DND-41 (cell line): ENCODE results near the gene PRR5L.
A peak's percentile ranks its signal among the peaks of the same experiment; 100 is the strongest.

Experiments used
- ATAC-seq: fragments of 200-7000 bp; cut with Tn5 transposase; 3 replicates; pipeline ENCODE4 v1.9.1; 2021; ENCODE audit warnings: low read depth; ENCODE audit not compliant: insufficient read depth
- DNase-seq: peaks from one replicate; pipeline ENCODE4 v3.0.0-alpha.2; 2020
- H2AFZ ChIP-seq: 2 replicates; pipeline ENCODE4 v1.6.0; 2012; ENCODE audit warnings: low read depth, low read length
- H3K27ac ChIP-seq: 2 replicates; pipeline ENCODE4 v1.5.1; 2012; ENCODE audit warnings: low read length, inconsistent platforms
- H3K27me3 ChIP-seq: fragments of 200-600 bp; sonication (generic); 2 replicates; pipeline ENCODE4 v1.6.0; 2012; ENCODE audit warnings: low read length, mild to moderate bottlenecking, inconsistent platforms; ENCODE audit not compliant: insufficient read depth, poor library complexity
- H3K36me3 ChIP-seq: 2 replicates; pipeline ENCODE4 v1.5.1; 2012; ENCODE audit warnings: low read length, inconsistent platforms; ENCODE audit not compliant: insufficient read depth
- H3K4me1 ChIP-seq: 2 replicates; pipeline ENCODE4 v1.5.1; 2012; ENCODE audit warnings: mild to moderate bottlenecking, low read length; ENCODE audit not compliant: insufficient read depth
- H3K4me2 ChIP-seq: 2 replicates; pipeline ENCODE4 v1.6.0; 2012; ENCODE audit warnings: mild to moderate bottlenecking, moderate library complexity, low read length, inconsistent platforms; ENCODE audit not compliant: insufficient read depth
- H3K4me3 ChIP-seq, 2 experiments: fragments of 200-600 bp in 1 of 2; shearing (Covaris generic) in 1 of 2; 2 replicates each; pipeline ENCODE4 v1.5.1; 2012 to 2016; ENCODE audit warnings: inconsistent platforms in 2 of 2, low read length in 2 of 2, mild to moderate bottlenecking in 2 of 2, low read depth in 1 of 2, moderate library complexity in 1 of 2
- H3K79me2 ChIP-seq: 2 replicates; pipeline ENCODE4 v1.6.0; 2012; ENCODE audit warnings: low read length, inconsistent platforms; ENCODE audit not compliant: insufficient read depth
- H3K9ac ChIP-seq: 2 replicates; pipeline ENCODE4 v1.6.0; 2012; ENCODE audit warnings: low read depth, mild to moderate bottlenecking, inconsistent platforms, low read length, moderate library complexity
- H3K9me3 ChIP-seq: 2 replicates; pipeline ENCODE4 v1.5.1; 2012; ENCODE audit warnings: low read length, moderate library complexity, mild to moderate bottlenecking, inconsistent platforms; ENCODE audit not compliant: insufficient read depth, severe bottlenecking
- H4K20me1 ChIP-seq: 2 replicates; pipeline ENCODE4 v1.6.0; 2012; ENCODE audit warnings: low read length; ENCODE audit not compliant: insufficient read depth
- EZH2 ChIP-seq: IDR thresholded peaks from 3 replicates; pipeline ENCODE4 v1.6.1; 2012; ENCODE audit warnings: borderline replicate concordance, low read depth, mild to moderate bottlenecking, moderate library complexity, low read length, inconsistent platforms; ENCODE audit not compliant: severe bottlenecking
- TF ChIP-seq, protein P1 (sequence below): IDR thresholded peaks from 2 replicates; pipeline ENCODE4 v1.5.1; 2012; ENCODE audit warnings: borderline replicate concordance, low read length, moderate library complexity, mild to moderate bottlenecking; ENCODE audit not compliant: poor library complexity, severe bottlenecking; ENCODE audit errors: extremely low read depth

The PRR5L gene

DNA sequence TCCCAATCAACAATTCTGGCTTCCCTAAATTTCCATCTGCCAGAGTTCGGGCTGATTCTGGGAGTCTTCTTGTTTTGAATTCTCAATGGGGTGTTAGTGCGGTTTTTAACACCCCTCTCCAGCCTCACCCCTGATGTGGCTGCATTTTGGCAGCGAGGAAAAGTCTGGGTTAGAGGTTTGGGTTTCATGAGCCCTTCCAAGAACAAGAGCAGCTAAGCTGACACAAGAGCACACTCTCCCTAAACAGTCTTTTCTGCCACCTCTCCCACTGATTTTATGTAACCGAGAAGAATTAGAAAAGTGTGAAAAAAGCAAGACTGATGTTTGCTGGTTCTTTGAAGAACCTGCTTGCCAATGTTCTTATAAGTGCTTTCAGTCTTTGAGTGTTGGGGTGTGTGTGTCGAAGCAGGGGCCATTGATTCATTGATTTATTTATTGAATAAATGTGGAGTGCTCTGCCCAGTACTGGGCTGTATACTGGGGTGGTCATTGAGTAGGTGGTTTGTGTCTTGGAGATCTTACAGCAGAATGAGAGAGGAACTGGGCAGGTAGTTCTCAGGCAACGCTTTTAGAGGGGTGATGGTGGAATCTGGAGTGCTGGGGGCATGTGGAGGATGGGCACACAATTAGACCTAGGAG lies 112.5 kb downstream of the PRR5L start:
- no peak; the same call in 1 of the 3 replicates for ATAC-seq
- Histone ChIP-seq H4K20me1 (no peaks in the 10 kb centered on the region), H3K9ac (no peak overlapping the region), H3K27me3 (no peaks in the 10 kb centered on the region), H3K9me3 (no peaks in the 10 kb centered on the region), H3K4me3 (no peak overlapping the region), H3K4me2 (peak overlapping the region; percentile 59), H3K27ac (peak overlapping the region; percentile 61), H3K36me3 (no peaks in the 10 kb centered on the region), H3K79me2 (no peaks in the 10 kb centered on the region), H3K4me1 (peaks cover 31% of the 10 kb centered on the region), H2AFZ (peak overlapping the region; percentile 55)
- DNase-seq, result no peak
- no peak for TF ChIP-seq EZH2
- TF ChIP-seq, protein P1, sequence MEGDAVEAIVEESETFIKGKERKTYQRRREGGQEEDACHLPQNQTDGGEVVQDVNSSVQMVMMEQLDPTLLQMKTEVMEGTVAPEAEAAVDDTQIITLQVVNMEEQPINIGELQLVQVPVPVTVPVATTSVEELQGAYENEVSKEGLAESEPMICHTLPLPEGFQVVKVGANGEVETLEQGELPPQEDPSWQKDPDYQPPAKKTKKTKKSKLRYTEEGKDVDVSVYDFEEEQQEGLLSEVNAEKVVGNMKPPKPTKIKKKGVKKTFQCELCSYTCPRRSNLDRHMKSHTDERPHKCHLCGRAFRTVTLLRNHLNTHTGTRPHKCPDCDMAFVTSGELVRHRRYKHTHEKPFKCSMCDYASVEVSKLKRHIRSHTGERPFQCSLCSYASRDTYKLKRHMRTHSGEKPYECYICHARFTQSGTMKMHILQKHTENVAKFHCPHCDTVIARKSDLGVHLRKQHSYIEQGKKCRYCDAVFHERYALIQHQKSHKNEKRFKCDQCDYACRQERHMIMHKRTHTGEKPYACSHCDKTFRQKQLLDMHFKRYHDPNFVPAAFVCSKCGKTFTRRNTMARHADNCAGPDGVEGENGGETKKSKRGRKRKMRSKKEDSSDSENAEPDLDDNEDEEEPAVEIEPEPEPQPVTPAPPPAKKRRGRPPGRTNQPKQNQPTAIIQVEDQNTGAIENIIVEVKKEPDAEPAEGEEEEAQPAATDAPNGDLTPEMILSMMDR, result no peak

DNA sequence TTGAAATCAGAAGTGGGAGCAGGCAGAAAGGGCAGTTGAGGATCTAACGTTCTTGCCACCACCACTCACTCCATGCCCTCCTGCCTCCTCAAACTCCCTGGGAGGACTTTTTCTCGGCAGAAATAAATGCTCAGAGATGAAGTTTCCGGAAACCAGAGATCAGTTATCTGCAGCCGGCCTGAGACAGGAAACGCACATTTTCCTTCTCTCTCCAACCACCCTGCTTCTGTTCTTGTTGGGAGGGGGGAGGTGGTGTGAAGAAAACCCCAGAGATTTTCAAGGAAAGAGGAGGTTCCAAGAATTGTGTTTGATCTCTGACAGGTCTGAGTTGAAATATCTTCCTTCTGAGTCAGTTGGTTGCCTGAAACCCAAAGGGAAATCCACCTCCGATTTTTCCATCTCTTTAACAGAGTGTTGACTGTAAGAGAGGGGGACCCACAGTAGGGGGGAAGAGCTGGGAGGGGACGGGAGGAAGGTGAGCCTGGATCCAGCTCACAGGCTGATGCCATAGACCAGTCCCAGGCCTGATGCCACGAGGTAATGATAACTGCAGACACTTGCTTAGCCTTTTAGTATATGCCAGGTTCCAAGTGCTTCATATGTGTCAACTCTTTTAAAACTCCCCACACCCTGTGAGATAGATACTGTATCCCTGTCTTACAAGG lies 113.2 kb downstream of the PRR5L start:
- peak overlapping the region; percentile 55 for H2AFZ ChIP-seq
- peaks cover 31% of the 10 kb centered on the region for H3K4me1 ChIP-seq
- DNase-seq (peak; percentile 78), ATAC-seq (peak; percentile 91)
- no peak overlapping the region for H3K9ac ChIP-seq
- H3K4me2 ChIP-seq, result peak overlapping the region; percentile 59
- peak overlapping the region; percentile 61 for H3K27ac ChIP-seq
- H3K4me3 ChIP-seq, result peak overlapping the region in 1 of 2 experiments; percentile 38; a peak in 2 of 4 replicates
- no peaks in the 10 kb centered on the region for H4K20me1 ChIP-seq
- no peaks in the 10 kb centered on the region for H3K36me3 ChIP-seq
- H3K79me2 ChIP-seq, result no peaks in the 10 kb centered on the region
- H3K9me3 ChIP-seq, result no peaks in the 10 kb centered on the region
- H3K27me3 ChIP-seq, result no peaks in the 10 kb centered on the region
- no peak for TF ChIP-seq EZH2
- TF ChIP-seq, protein P1, result no peak

DNA sequence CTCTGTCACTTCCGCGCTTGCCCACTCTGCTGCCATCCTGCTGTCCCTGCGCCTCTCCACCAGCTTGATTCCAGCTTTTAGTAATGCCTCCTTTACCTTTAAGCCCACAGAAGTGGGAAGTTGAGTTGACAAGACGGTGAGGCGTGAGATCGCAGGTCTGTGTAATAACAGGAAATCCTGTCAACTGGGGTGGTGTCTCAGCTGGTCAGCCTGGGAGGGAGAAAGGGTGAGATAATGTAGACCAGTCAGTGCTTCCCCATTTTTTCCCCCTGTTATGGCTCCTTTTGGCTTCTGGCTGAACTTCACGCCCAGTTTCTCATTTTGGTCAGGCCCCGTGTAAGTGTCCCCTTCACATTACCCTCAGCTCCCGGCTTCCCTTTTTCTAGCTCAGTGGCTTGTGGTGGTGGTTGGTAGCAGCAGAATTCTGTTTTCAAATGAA lies 115.1 kb downstream of the PRR5L start:
- no peaks in the 10 kb centered on the region for H3K9me3 ChIP-seq
- H3K4me1 ChIP-seq, result peaks cover 31% of the 10 kb centered on the region
- no peaks in the 10 kb centered on the region for H3K36me3 ChIP-seq
- no peak overlapping the region for H3K4me2 ChIP-seq
- no peaks in the 10 kb centered on the region for H4K20me1 ChIP-seq
- no peaks in the 10 kb centered on the region for H3K27me3 ChIP-seq
- no peak overlapping the region for H3K4me3 ChIP-seq
- no peaks in the 10 kb centered on the region for H3K79me2 ChIP-seq
- no peak for ATAC-seq
- H2AFZ ChIP-seq, result no peak overlapping the region
- H3K27ac ChIP-seq, result no peak overlapping the region
- TF ChIP-seq, protein P1, result no peak
- TF ChIP-seq EZH2, result no peak
- DNase-seq, result no peak
- no peak overlapping the region for H3K9ac ChIP-seq
